H1 (cell line): Measurements from ENCODE around the gene ULK1. TPM values are rescaled to one million over a fixed set of nuclear protein-coding genes. Genes with fewer than 3 reads are reported as not detected.

ENCODE experiments used
- CBX5 ChIP-seq: fragments of 300-800, 300-1000 bp; sonication (generic); IDR thresholded peaks from 2 replicates; pipeline ENCODE4 v1.7.1; 2016; ENCODE audit warnings: antibody characterized with exemption, low read length, low read depth
- CEBPB ChIP-seq: IDR thresholded peaks from 2 replicates; pipeline ENCODE4 v1.6.1; 2012; ENCODE audit warnings: low read depth, low read length
- CTCF ChIP-seq, 3 experiments: IDR thresholded peaks; 1 replicate in 2 of 3; 2 replicates in 1 of 3; pipeline versions ENCODE4 v1.5.1 to v1.6.1; 2011; ENCODE audit warnings: low read length in 3 of 3, mild to moderate bottlenecking in 3 of 3, inconsistent platforms in 2 of 3, low read depth in 1 of 3, moderate library complexity in 1 of 3; ENCODE audit not compliant: insufficient read depth in 1 of 3; ENCODE audit errors: control extremely low read depth in 1 of 3
- E2F6 ChIP-seq: IDR thresholded peaks from 2 replicates; pipeline ENCODE4 v1.6.1; 2012; ENCODE audit warnings: inconsistent platforms
- FOSL1 ChIP-seq: IDR thresholded peaks from 2 replicates; pipeline ENCODE4 v1.6.1; 2011; ENCODE audit warnings: mild to moderate bottlenecking, low read depth, low read length, moderate library complexity; ENCODE audit not compliant: insufficient read depth
- HDAC6 ChIP-seq: IDR thresholded peaks from one replicate; pipeline ENCODE4 v1.7.1; 2012; ENCODE audit warnings: low read depth, mild to moderate bottlenecking, inconsistent platforms, low read length, moderate library complexity
- JUND ChIP-seq: IDR thresholded peaks from 2 replicates; pipeline ENCODE4 v1.6.1; 2011; ENCODE audit warnings: mild to moderate bottlenecking, improper control_type of control experiment, low read length
- KDM4A ChIP-seq: IDR thresholded peaks from one replicate; pipeline ENCODE4 v1.7.1; 2012; ENCODE audit warnings: low read depth, mild to moderate bottlenecking, moderate library complexity, low read length, inconsistent platforms; ENCODE audit not compliant: severe bottlenecking
- MAFK ChIP-seq: IDR thresholded peaks from 2 replicates; pipeline ENCODE4 v1.6.1; 2012; ENCODE audit warnings: low read depth, mild to moderate bottlenecking, improper control_type of control experiment, low read length
- NRF1 ChIP-seq: IDR thresholded peaks from 2 replicates; pipeline ENCODE4 v1.6.1; 2011; ENCODE audit warnings: mild to moderate bottlenecking, low read depth, low read length, improper control_type of control experiment
- PHF8 ChIP-seq: fragments of 200-600 bp; sonication (generic); conservative IDR thresholded peaks from 2 replicates; pipeline ENCODE4 v1.7.1; 2012; ENCODE audit warnings: low read depth, mild to moderate bottlenecking, inconsistent platforms, low read length, moderate library complexity
- POLR2A ChIP-seq, 2 experiments: IDR thresholded peaks; 1 replicate in 1 of 2; 2 replicates in 1 of 2; pipeline ENCODE4 v1.6.1; 2011; ENCODE audit warnings: low read depth in 2 of 2, low read length in 2 of 2, mild to moderate bottlenecking in 2 of 2; ENCODE audit errors: control extremely low read depth in 1 of 2
- POLR2AphosphoS5 ChIP-seq: IDR thresholded peaks from 2 replicates; pipeline ENCODE4 v1.6.1; 2011; ENCODE audit warnings: low read depth, low read length
- RBBP5 ChIP-seq: IDR thresholded peaks from 2 replicates; pipeline ENCODE4 v1.7.1; 2012; ENCODE audit warnings: low read depth, mild to moderate bottlenecking, inconsistent platforms, low read length, moderate library complexity, borderline replicate concordance
- SP1 ChIP-seq: IDR thresholded peaks from 2 replicates; pipeline ENCODE4 v1.6.1; 2011; ENCODE audit warnings: low read depth, low read length
- SP2 ChIP-seq: IDR thresholded peaks from 2 replicates; pipeline ENCODE4 v1.6.1; 2012; ENCODE audit warnings: mild to moderate bottlenecking, low read length, inconsistent platforms
- SP4 ChIP-seq: IDR thresholded peaks from 2 replicates; pipeline ENCODE4 v1.6.1; 2012; ENCODE audit warnings: low read length, inconsistent platforms
- TAF7 ChIP-seq: optimal IDR thresholded peaks from 2 replicates; pipeline ENCODE3; 2011; ENCODE audit warnings: low read depth, mild to moderate bottlenecking, inconsistent platforms, low read length, moderate library complexity, borderline replicate concordance
- TBP ChIP-seq: IDR thresholded peaks from 2 replicates; pipeline ENCODE4 v1.6.1; 2011; ENCODE audit warnings: low read depth, low read length, improper control_type of control experiment
- USF2 ChIP-seq: IDR thresholded peaks from 2 replicates; pipeline ENCODE4 v1.6.1; 2011; ENCODE audit warnings: low read length, improper control_type of control experiment
- YY1 ChIP-seq: IDR thresholded peaks from 2 replicates; pipeline ENCODE4 v1.6.1; 2011; ENCODE audit warnings: low read depth, mild to moderate bottlenecking, low read length
- polyA plus RNA-seq, 7 experiments: library from polyadenylated mRNA; depleted of rRNA in 3 of 7; stranded (reverse) in 5 of 7; unstranded in 2 of 7; fragments of >200 nt in 5 of 7; fragments of 200-250 nt in 2 of 7; gene quantifications; 1 replicate in 5 of 7; 2 replicates in 1 of 7; 4 replicates in 1 of 7; pipeline versions ENCODE4 v1.2.1 to v1.2.3, GENCODE V29; 2011 to 2013; ENCODE audit warnings: missing spikeins in 2 of 7, mixed read lengths in 2 of 7
- total RNA-seq: library from RNA; stranded (reverse); fragmentation: NEBNext Ultra II Directional; extraction: Animal tissue kit (Norgen Biotek cat#: 25700); gene quantifications from 2 replicates; pipeline ENCODE4 v1.2.1, GENCODE V29; 2021

ULK1 gene
- total and polyA plus RNA-seq, 2 of the 8 experiments (the other 6 are each of a cell fraction or from before 2014, with no cell fraction given) = 13.0 to 44.1 TPM

GRCh38 chr12:131928711-131929580, 34.5 kb downstream of the ULK1 start, which contains the start of gene PUS1 (continued):
- TF ChIP-seq SP2 (no peak), HDAC6 (no peak), POLR2A (IDR thresholded peaks at IDR 0.05; ENCODE audit: control extremely low read depth in 1 of 2, low read depth in 2 of 2, low read length in 2 of 2) (peak in 1 of 2 experiments; percentile 89; a peak in 2 of 3 replicates), YY1 (no peak), POLR2AphosphoS5 (peak; percentile 64; the same call in 1 of the 2 replicates), MAFK (no peak), NRF1 (no peak), E2F6 (peak; percentile 75), SP1 (no peak), FOSL1 (no peak), TBP (peak; percentile 51; the same call in 1 of the 2 replicates), CBX5 (no peak), CEBPB (no peak), JUND (no peak), TAF7 (peak; percentile 63), KDM4A (peak; percentile 65), CTCF (IDR thresholded peaks at IDR 0.05; ENCODE audit: control extremely low read depth in 1 of 3, insufficient read depth in 1 of 3, low read depth in 1 of 3, low read length in 3 of 3) (no peak), PHF8 (peak; percentile 71), RBBP5 (no peak), USF2 (peak; percentile 79), SP4 (no peak)
